Left renal cortex interstitium (tissue), 4 donors: ENCODE measurements around the gene ECI2. TPM values are rescaled to one million over a fixed set of nuclear protein-coding genes. Genes with fewer than 3 reads are reported as not detected.
"Not testable (repeated sequence)": the region's sequence is repeated elsewhere in the genome, so short reads cannot be mapped to it uniquely, and the experiment has no call there.

ENCODE experiments used
- DNase-seq, 4 donors: peaks; one replicate each; pipeline ENCODE4 v3.0.0-alpha.2; 2013; ENCODE audit warnings: low read depth in 4 of 4, low spot score in 2 of 4, missing footprints in 1 of 4
- polyA plus RNA-seq, 4 donors: library from polyadenylated mRNA; unstranded; fragments of 120-200 nt; gene quantifications; one replicate each; pipeline ENCODE4 v1.2.1, GENCODE V29; 2013; ENCODE audit not compliant: insufficient read length in 4 of 4

Gene ECI2
- polyA plus RNA-seq, 4 donors: 84.3 to 125 (median 91.2) TPM

- no peak for DNase-seq
These were observed 9.7 kb upstream of the ECI2 start for GRCh38 chr6:4145083-4145482.

GRCh38 chr6:4139272-4139671 is 3.9 kb upstream of the ECI2 start:
- DNase-seq: no peak

GRCh38 chr6:4138186-4138585 is 2.8 kb upstream of the ECI2 start:
- DNase-seq: no peak

- DNase-seq: no peak
These were observed 1.0 kb upstream of the ECI2 start for GRCh38 chr6:4136354-4136831.

GRCh38 chr6:4135665-4136353 is 434 bp upstream of the ECI2 start:
- DNase-seq: peak; percentile 50 to 88 (median 81)

DNA sequence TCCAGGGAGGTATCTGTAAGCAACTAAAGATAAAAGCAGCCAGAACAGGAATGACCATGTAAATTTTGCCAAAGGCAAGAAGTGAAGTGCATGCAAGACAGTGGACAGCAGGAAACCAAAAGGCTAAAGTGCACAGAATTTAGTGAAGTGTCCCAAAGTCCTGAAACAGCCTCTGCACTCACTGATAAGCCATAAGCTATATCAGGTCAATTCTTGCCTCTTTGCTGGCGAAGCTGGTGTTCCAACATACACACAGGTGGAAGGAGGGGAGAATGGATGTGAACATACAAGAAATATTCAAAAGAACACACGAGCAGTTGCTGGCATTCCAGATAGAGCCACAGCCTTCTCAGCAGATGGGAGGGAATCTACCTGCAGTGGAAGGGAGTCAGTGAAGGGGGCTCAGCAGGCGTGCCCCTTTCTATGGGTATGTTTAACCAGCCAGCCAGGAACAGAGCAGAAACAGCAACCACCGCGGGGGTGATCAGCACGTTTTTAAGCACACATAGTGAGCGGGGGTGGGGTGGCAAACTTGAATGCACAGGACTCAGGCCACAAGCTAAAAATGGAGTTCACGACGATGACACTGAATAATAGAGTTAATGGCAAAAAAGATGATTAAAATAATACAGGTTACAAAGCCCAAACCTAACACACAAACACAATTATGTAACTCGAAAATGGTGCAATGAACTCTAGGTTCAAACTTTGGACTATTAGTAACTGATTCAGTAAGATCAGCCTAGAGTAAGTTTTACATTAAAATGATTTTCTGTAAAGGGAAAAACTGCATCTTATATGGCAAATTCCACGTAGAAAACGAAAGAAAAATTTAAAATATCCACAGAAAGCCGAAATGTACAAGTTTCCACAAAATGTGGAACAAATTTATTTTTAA is 1.2 kb downstream of the ECI2 start:
- DNase-seq: peak in 1 of 4 donors; percentile 6

- DNase-seq: no peak
These were observed 4.9 kb downstream of the ECI2 start for GRCh38 chr6:4130357-4130987.

- DNase-seq: no peak
These were observed 5.9 kb downstream of the ECI2 start for GRCh38 chr6:4129446-4129845.

DNA sequence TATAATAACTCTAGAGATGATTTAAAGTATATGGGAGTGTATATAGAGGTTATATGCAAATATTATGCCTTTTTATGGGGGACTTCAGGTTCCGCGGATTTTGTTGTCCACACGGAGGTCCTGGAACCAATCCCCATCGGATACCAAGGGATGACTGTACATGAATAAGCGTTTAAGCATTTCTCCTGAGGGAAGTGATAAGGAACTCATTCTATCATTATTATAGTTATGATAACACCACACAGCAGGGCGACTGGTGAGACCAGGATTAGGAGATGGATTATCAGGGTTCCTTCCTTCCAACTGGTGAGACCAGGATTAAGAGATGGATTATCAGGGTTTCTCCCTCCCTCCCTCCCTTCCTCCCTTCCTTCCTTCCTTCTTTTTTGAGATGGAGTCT is 6.6 kb downstream of the ECI2 start:
- DNase-seq: no peak

- DNase-seq: no peak
These were observed 7.3 kb downstream of the ECI2 start for GRCh38 chr6:4128072-4128471.

GRCh38 chr6:4125933-4126864 is 9.2 kb downstream of the ECI2 start:
- no peak for DNase-seq

GRCh38 chr6:4125500-4125899 is 9.9 kb downstream of the ECI2 start:
- no peak for DNase-seq

- DNase-seq: no peak
These were observed 11.0 kb downstream of the ECI2 start for GRCh38 chr6:4124351-4124750.

- DNase-seq: no peak
These were observed 19.6 kb downstream of the ECI2 start for GRCh38 chr6:4115741-4116140.

- no peak for DNase-seq
These were observed 21.3 kb downstream of the ECI2 start for GRCh38 chr6:4114123-4114522.

DNA sequence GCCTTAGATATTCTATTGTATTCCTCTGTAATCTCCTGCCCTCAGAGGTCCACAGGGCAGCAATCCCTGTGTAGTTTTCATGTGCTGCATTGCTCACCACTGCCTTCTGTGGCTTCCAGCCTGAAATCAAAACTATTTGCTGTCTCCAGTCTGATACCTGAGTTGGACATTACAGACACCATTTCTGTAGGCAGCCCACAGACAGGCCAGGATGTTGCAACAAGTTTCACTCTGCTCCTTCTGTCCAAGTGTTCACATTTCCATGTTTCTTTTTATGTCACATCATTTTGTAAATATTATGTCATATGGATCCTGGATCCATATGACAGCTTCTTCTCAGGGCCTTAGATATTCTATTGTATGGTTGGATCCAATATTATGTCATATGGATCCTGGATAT is 21.7 kb downstream of the ECI2 start:
- no peak for DNase-seq

DNA sequence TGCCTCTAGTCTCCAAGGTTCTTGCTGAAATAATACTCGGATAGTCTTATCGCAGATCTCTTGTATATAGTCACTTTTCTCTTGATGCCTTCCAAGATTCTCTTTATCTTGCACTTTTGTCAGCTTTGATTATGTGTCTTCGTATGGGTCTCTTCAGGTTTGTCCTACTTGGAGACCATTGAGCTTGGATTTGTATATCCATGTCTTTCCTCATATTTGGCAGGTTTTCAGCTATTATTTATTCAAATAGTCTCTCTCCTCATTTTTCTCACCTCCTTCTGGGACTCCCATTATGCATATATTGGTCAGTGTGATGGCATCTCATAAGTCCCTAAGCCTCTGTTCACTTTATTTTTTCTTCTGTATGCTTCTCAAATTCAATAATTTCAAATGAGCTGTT is 23.0 kb downstream of the ECI2 start:
- DNase-seq: no peak

- not testable (repeated sequence) for DNase-seq
These were observed 26.0 kb downstream of the ECI2 start for GRCh38 chr6:4109363-4109815.

GRCh38 chr6:4108561-4109093 is 26.7 kb downstream of the ECI2 start:
- DNase-seq: no peak

DNA sequence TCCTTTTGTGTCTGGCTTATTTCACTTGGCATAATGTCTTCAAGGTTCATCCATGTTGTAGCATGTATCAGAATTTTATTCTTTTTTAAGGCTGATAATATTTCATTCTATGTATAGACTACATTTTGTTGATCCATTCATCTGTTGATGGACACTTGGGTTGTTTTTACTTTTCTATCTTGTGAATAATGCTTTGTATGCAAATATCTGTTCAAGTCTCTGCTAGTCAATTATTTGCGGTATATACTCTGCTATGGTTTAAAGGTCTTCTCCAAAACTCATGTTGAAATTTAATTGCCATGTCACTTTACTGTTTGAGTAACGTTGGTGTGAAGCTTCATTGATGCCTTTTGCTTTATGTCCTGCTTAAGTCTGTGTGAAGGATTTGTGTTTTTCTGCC is 27.5 kb downstream of the ECI2 start:
- DNase-seq: no peak
